C4-2B (cell line): ENCODE data around the gene RPAP3.

ENCODE experiments used
- CTCF ChIP-seq: fragments of 450-650 bp; conservative IDR thresholded peaks from 2 replicates; pipeline ENCODE4 v1.5.1; 2017; ENCODE audit warnings: mild to moderate bottlenecking
- ZFX ChIP-seq: fragments of 450-650 bp; IDR thresholded peaks from 2 replicates; pipeline ENCODE4 v1.6.1; 2017

GRCh38 chr12:47621960-47622359, 83.9 kb downstream of the RPAP3 start:
- TF ChIP-seq CTCF (no peak), ZFX (no peak)
